22Rv1 (cell line): Measurements from ENCODE around the gene ITGAD.

ENCODE experiments used
- H3K27ac ChIP-seq: fragments of 450-650 bp; 2 replicates; pipeline ENCODE4 v1.5.1; 2017
- CTCF ChIP-seq: fragments of 450-650 bp; IDR thresholded peaks from 2 replicates; pipeline ENCODE4 v1.5.1; 2017; ENCODE audit warnings: mild to moderate bottlenecking
- ZFX ChIP-seq: fragments of 450-650 bp; IDR thresholded peaks from 2 replicates; pipeline ENCODE4 v1.6.1; 2017; ENCODE audit warnings: antibody characterized with exemption, borderline replicate concordance

ITGAD gene

GRCh38 chr16:31471875-31472708, 79.0 kb downstream of the ITGAD start, which contains the start of gene TGFB1I1:
Gene TGFB1I1 (plus strand): TSS chr16:31472152. CDS start chr16:31472189, 37 bp downstream.
- no peak within 1 kb of the TSS for H3K27ac ChIP-seq
- TF ChIP-seq CTCF (no peak), ZFX (no peak)

GRCh38 chr16:31472709-31473203, 79.6 kb downstream of the ITGAD start:
- TF ChIP-seq ZFX: no peak
- TF ChIP-seq CTCF: peak; percentile 93
- no peak overlapping the region for H3K27ac ChIP-seq

GRCh38 chr16:31473264-31473984, 80.3 kb downstream of the ITGAD start:
- TF ChIP-seq CTCF (no peak), ZFX (no peak)
- H3K27ac ChIP-seq: no peak overlapping the region

GRCh38 chr16:31474173-31474714, 81.1 kb downstream of the ITGAD start:
- no peak overlapping the region for H3K27ac ChIP-seq
- TF ChIP-seq ZFX (no peak), CTCF (no peak)

GRCh38 chr16:31474773-31475738, 81.9 kb downstream of the ITGAD start:
- TF ChIP-seq ZFX: no peak
- no peak for TF ChIP-seq CTCF
- H3K27ac ChIP-seq: no peak overlapping the region

- TF ChIP-seq CTCF: no peak
- no peak for TF ChIP-seq ZFX
- H3K27ac ChIP-seq: peak overlapping the region; percentile 74
These were observed 82.8 kb downstream of the ITGAD start for GRCh38 chr16:31475946-31476302.
